Activated CD8-positive, alpha-beta memory T cell treated with anti-CD3 and anti-CD28 coated beads, Interleukin-2, amount 50 U/mL, for 1 hour (primary cell): ENCODE results near the gene PSMB7.

ENCODE experiments used
- DNase-seq: peaks from one replicate; pipeline ENCODE4 v3.0.0-alpha.2; 2020; ENCODE audit errors: extremely low read depth

Gene PSMB7

GRCh38 chr9:124381170-124381945 is 33.9 kb downstream of the PSMB7 start:
- DNase-seq: no peak

- DNase-seq: no peak
Observed at GRCh38 chr9:124377551-124378406, 37.5 kb downstream of the PSMB7 start.

- no peak for DNase-seq
Observed at GRCh38 chr9:124376329-124376728, 38.9 kb downstream of the PSMB7 start.

GRCh38 chr9:124375726-124376125 is 39.5 kb downstream of the PSMB7 start:
- DNase-seq: no peak

GRCh38 chr9:124373851-124374250 is 41.4 kb downstream of the PSMB7 start:
- no peak for DNase-seq

- no peak for DNase-seq
Observed at GRCh38 chr9:124373386-124373785, 41.9 kb downstream of the PSMB7 start.

- no peak for DNase-seq
Observed at GRCh38 chr9:124372038-124372437, 43.2 kb downstream of the PSMB7 start.

- no peak for DNase-seq
Observed at GRCh38 chr9:124370896-124371582, 44.2 kb downstream of the PSMB7 start.

- DNase-seq: no peak
Observed at GRCh38 chr9:124369231-124369797, 45.9 kb downstream of the PSMB7 start.

GRCh38 chr9:124368692-124369091 is 46.5 kb downstream of the PSMB7 start:
- DNase-seq: no peak

GRCh38 chr9:124366476-124367220 is 48.6 kb downstream of the PSMB7 start:
- DNase-seq: no peak

GRCh38 chr9:124365036-124365435 is 50.2 kb downstream of the PSMB7 start:
- no peak for DNase-seq

- DNase-seq: no peak
Observed at GRCh38 chr9:124364141-124364540, 51.1 kb downstream of the PSMB7 start.

GRCh38 chr9:124363326-124364096 is 51.7 kb downstream of the PSMB7 start:
- DNase-seq: no peak

- DNase-seq: no peak
Observed at GRCh38 chr9:124361128-124361527, 54.1 kb downstream of the PSMB7 start.

GRCh38 chr9:124359855-124360678 is 55.2 kb downstream of the PSMB7 start:
- no peak for DNase-seq

GRCh38 chr9:124359426-124359825 is 55.8 kb downstream of the PSMB7 start:
- DNase-seq: no peak

- DNase-seq: no peak
Observed at GRCh38 chr9:124358631-124359030, 56.6 kb downstream of the PSMB7 start.

- DNase-seq: no peak
Observed at GRCh38 chr9:124357721-124358361, 57.4 kb downstream of the PSMB7 start.
